Hindlimb muscle (tissue), 1 donor: ENCODE measurements around the gene RHOD. TPM values are rescaled to one million over a fixed set of nuclear protein-coding genes. Genes with fewer than 3 reads are reported as not detected.

ENCODE experiments used
- DNase-seq: peaks from one replicate; pipeline ENCODE4 v3.0.0-alpha.2; 2013
- polyA plus RNA-seq: library from polyadenylated mRNA; unstranded; fragments of 120-200 nt; gene quantifications from one replicate; pipeline ENCODE4 v1.2.1, GENCODE V29; 2013; ENCODE audit not compliant: insufficient read length

Gene RHOD
- polyA plus RNA-seq, 1 donor, result 13.7 TPM

- no peak for DNase-seq
These were observed 6.1 kb downstream of the RHOD start for GRCh38 chr11:67062526-67063373.

GRCh38 chr11:67066333-67066709 is 9.7 kb downstream of the RHOD start:
- DNase-seq, result no peak

- peak; percentile 49 for DNase-seq
These were observed 15.0 kb downstream of the RHOD start for GRCh38 chr11:67071420-67072284.

- DNase-seq, result no peak
These were observed 15.6 kb downstream of the RHOD start for GRCh38 chr11:67072295-67072694.

GRCh38 chr11:67073908-67074307 is 17.3 kb downstream of the RHOD start:
- DNase-seq, result no peak

- DNase-seq, result no peak
These were observed 19.6 kb downstream of the RHOD start for GRCh38 chr11:67076202-67076601.

GRCh38 chr11:67079065-67079705 is 22.5 kb downstream of the RHOD start:
- DNase-seq, result no peak

GRCh38 chr11:67082071-67082791 is 25.6 kb downstream of the RHOD start:
- no peak for DNase-seq

- DNase-seq, result no peak
These were observed 27.2 kb downstream of the RHOD start for GRCh38 chr11:67083786-67084366.

- DNase-seq, result no peak
These were observed 29.0 kb downstream of the RHOD start for GRCh38 chr11:67085617-67086016.

- no peak for DNase-seq
These were observed 34.1 kb downstream of the RHOD start for GRCh38 chr11:67090717-67091116.

- no peak for DNase-seq
These were observed 38.5 kb downstream of the RHOD start for GRCh38 chr11:67095214-67095507.

- DNase-seq, result no peak
These were observed 42.3 kb downstream of the RHOD start for GRCh38 chr11:67098799-67099429.

- DNase-seq, result no peak
These were observed 43.2 kb downstream of the RHOD start for GRCh38 chr11:67099831-67100324.

GRCh38 chr11:67102664-67103063 is 46.0 kb downstream of the RHOD start:
- DNase-seq, result no peak

- no peak for DNase-seq
These were observed 49.3 kb downstream of the RHOD start for GRCh38 chr11:67105964-67106363.

GRCh38 chr11:67111261-67111660 is 54.6 kb downstream of the RHOD start:
- peak; percentile 61 for DNase-seq

- DNase-seq, result no peak
These were observed 56.6 kb downstream of the RHOD start for GRCh38 chr11:67113231-67113721.

- DNase-seq, result no peak
These were observed 57.7 kb downstream of the RHOD start for GRCh38 chr11:67114275-67114896.

GRCh38 chr11:67116758-67117105 is 60.1 kb downstream of the RHOD start:
- no peak for DNase-seq

GRCh38 chr11:67117176-67117575 is 60.5 kb downstream of the RHOD start:
- no peak for DNase-seq
